Hepatocyte (in vitro differentiated cells): ENCODE results near the gene BEND3.

Experiments
- EZH2 ChIP-seq: fragments of 200-600 bp; sonication (generic); IDR thresholded peaks from 2 replicates; pipeline ENCODE4 v1.6.1; 2016; ENCODE audit warnings: antibody characterized with exemption, mild to moderate bottlenecking, borderline replicate concordance
- TF ChIP-seq, protein P1 (sequence below): fragments of 200-600 bp; sonication (generic); IDR thresholded peaks from 2 replicates; pipeline ENCODE4 v1.5.1; 2016; ENCODE audit warnings: antibody characterized with exemption, mild to moderate bottlenecking; ENCODE audit not compliant: poor library complexity

DNA sequence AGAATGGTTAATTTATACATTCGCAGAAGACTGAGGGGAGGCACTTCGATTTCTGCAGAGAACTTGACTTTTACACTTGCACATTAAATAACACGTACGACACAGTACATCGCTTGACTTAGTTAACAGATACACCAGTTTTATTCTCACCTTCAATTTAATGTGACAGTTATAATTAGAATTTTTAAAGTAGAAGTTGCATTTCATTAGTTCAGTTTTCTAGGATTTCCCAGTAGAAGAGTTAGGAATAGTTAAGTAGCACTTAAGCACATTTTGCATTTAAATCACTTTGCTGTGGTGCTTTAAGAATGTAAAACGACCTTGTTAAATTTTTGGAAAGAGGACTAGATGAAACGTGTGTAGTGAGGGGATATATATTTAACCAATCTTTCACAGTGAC is 1.6 kb upstream of the BEND3 start:
- TF ChIP-seq, protein P1, sequence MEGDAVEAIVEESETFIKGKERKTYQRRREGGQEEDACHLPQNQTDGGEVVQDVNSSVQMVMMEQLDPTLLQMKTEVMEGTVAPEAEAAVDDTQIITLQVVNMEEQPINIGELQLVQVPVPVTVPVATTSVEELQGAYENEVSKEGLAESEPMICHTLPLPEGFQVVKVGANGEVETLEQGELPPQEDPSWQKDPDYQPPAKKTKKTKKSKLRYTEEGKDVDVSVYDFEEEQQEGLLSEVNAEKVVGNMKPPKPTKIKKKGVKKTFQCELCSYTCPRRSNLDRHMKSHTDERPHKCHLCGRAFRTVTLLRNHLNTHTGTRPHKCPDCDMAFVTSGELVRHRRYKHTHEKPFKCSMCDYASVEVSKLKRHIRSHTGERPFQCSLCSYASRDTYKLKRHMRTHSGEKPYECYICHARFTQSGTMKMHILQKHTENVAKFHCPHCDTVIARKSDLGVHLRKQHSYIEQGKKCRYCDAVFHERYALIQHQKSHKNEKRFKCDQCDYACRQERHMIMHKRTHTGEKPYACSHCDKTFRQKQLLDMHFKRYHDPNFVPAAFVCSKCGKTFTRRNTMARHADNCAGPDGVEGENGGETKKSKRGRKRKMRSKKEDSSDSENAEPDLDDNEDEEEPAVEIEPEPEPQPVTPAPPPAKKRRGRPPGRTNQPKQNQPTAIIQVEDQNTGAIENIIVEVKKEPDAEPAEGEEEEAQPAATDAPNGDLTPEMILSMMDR, result no peak
- TF ChIP-seq EZH2, result no peak
